ENCODE measurements around the gene FAAP100.

GRCh38 chr17:81492202-81492601, 60.0 kb downstream of the FAAP100 start:
- TF ChIP-seq POLR2A (IDR thresholded peaks at IDR 0.05) (no peak), CTCF (IDR thresholded peaks at IDR 0.05) (no peak)

Data from uterus (tissue), 2 donors.